Ectodermal cell (in vitro differentiated cells): ENCODE results near the gene CDS1.

ENCODE experiments used
- H3K27ac ChIP-seq: 2 replicates; pipeline ENCODE4 v1.7.0; 2013; ENCODE audit warnings: mild to moderate bottlenecking, low read depth, low read length; ENCODE audit not compliant: insufficient read depth, poor library complexity, severe bottlenecking
- H3K27me3 ChIP-seq: 2 replicates; pipeline ENCODE4 v1.7.0; 2013; ENCODE audit warnings: mild to moderate bottlenecking, low read length; ENCODE audit not compliant: insufficient read depth, control insufficient read depth, poor library complexity, severe bottlenecking
- H3K36me3 ChIP-seq: one replicate; pipeline ENCODE4 v1.7.0; 2013; ENCODE audit warnings: low read length; ENCODE audit not compliant: control insufficient read depth, insufficient read depth
- H3K4me1 ChIP-seq: one replicate; pipeline ENCODE4 v1.7.0; 2013; ENCODE audit warnings: low read length; ENCODE audit not compliant: control insufficient read depth, insufficient read depth
- H3K4me3 ChIP-seq: 2 replicates; pipeline ENCODE4 v1.7.0; 2013; ENCODE audit warnings: low read depth, low read length, control low read depth; ENCODE audit not compliant: insufficient read depth
- H3K9me3 ChIP-seq: 2 replicates; pipeline ENCODE4 v1.7.0; 2013; ENCODE audit warnings: mild to moderate bottlenecking, low read length, moderate library complexity; ENCODE audit not compliant: control insufficient read depth
- WGBS, 2 experiments: methylation state at CpG; one replicate each; pipeline ENCODE4 v1.1.7; 2013; ENCODE audit warnings: missing lambda C conversion rate in 2 of 2; 5-methylcytosine and 5-hydroxymethylcytosine counted together

The CDS1 gene

DNA sequence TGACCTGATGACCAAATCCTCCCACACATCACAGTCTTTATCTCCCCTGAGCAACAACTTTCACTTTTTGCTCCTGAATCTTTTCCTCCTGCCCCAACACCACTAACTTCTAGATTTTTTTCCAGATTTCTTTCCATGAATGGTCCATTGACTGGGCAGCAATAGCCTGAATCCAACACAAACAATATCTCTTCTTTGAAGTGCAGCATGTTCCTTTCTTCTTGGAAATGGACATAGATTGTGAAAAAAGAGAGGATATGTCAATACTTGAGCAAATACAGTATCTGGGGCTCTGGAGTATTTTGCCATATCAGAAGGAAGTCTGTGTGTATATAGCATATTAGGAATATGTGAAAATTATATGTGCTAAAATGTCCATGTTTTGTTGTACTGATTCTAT, 55.2 kb downstream of the CDS1 start:
- H3K4me1 ChIP-seq = no peaks in the 10 kb centered on the region
- no peak overlapping the region for H3K4me3 ChIP-seq
- no peaks in the 10 kb centered on the region for H3K36me3 ChIP-seq
- no peaks in the 10 kb centered on the region for H3K27me3 ChIP-seq
- H3K27ac ChIP-seq = no peak overlapping the region
- H3K9me3 ChIP-seq = no peaks in the 10 kb centered on the region

DNA sequence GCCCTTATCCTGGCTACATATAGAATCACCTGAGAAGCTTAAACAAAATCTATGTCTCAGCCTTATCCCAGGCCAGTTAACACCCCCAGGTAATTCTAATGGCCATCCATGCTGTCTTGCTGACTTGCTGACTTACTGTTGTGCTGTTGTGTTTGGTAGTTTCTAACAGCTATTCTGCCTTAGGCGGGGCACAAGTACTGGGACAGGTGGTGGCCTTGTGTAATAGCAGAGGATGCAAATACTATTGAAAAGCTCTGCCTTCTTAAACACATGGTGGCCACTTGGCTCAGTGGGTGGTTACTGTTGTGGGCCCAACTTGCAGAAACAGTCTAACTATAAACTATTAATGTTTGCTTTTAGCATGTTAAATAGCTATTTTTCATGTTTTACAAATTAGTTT, 56.2 kb downstream of the CDS1 start:
- WGBS, 2 experiments = 89 to 92% methylated on average over 1 of the region's 1 CpG
- no peak overlapping the region for H3K27ac ChIP-seq

DNA sequence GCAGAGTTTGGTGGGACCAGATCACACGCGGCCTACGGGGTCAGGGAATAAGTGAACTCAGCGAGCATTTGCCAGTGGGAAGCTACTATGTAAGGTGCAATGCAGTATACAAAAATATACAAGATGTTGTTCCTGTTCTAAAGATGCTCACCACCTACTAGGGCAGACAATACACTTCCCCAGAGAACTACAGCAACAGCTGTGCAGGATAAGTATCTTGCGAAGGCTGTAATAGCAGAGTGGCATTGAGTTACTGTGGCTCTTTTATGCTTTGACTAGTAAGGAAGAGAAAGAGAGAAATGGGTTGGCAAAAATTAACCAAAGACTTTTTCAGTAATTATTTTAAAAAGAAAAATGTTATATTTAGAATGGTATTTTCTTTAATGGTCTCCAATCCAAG, 61.2 kb downstream of the CDS1 start:
- Histone ChIP-seq H3K27ac (no peak overlapping the region), H3K9me3 (no peaks in the 10 kb centered on the region), H3K36me3 (no peaks in the 10 kb centered on the region), H3K27me3 (no peaks in the 10 kb centered on the region), H3K4me1 (peaks cover 17% of the 10 kb centered on the region), H3K4me3 (no peak overlapping the region)
- WGBS, 2 experiments = 80 to 90% methylated on average over 4 to 5 of the region's 5 CpGs

More for the DNA sequence above, 56.2 kb downstream of the CDS1 start:
- no peak overlapping the region for H3K4me3 ChIP-seq
- no peaks in the 10 kb centered on the region for H3K27me3 ChIP-seq
- H3K36me3 ChIP-seq = no peaks in the 10 kb centered on the region
- H3K9me3 ChIP-seq = no peaks in the 10 kb centered on the region
- peaks cover 5% of the 10 kb centered on the region for H3K4me1 ChIP-seq

DNA sequence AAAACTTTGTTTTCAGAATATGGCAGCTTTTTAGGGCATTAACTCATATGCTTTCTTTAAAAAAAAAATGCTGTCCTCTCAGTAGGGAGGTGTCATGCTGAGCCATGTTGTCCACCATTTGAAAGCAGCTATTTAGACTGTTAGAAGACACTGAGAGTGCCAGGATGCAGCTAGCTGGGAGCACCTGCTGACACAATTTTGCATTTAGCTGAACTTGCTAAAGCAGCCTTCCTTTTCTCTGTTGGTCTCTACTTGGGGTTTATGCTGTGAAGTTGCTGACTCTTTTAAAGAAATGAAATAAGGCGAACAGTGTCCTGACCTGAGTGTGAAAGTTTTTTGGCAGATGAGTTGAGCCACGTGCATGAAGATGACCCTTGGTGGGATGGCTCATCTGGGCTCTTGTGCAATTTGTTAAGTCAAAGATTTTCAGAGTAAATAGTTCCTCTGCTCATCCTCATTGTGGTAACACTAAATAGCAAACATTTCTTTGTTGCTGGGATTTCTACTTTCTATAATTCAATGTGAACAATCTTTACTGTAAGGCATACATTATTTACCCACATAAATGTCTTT, 64.5 kb downstream of the CDS1 start:
- Histone ChIP-seq H3K4me3 (no peak overlapping the region), H3K9me3 (no peaks in the 10 kb centered on the region), H3K27me3 (no peaks in the 10 kb centered on the region), H3K27ac (no peak overlapping the region), H3K36me3 (no peaks in the 10 kb centered on the region), H3K4me1 (peaks cover 19% of the 10 kb centered on the region)
- 5 to 7% methylated on average over 2 of the region's 2 CpGs for WGBS, 2 experiments

DNA sequence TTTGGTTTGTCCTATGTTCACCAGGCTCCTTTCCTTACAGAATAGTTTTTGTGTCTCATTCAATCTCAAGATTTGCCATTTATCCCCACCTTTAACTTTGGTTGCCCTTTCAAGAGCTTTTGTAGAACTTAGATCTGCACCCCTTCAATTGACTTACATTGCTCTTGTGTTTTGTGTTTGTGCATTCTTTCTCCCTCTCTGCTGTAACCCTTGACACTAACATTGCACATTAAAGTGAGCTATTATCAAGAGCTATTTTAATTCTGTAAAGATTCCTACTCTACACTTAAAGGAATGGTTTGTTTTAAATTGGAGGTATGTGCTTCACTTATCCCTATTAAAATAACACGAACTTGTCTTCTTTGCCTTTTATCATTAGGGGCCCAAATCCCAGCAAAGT, 65.3 kb downstream of the CDS1 start:
- Histone ChIP-seq H3K9me3 (no peaks in the 10 kb centered on the region), H3K4me1 (peaks cover 19% of the 10 kb centered on the region), H3K4me3 (no peak overlapping the region), H3K27ac (no peak overlapping the region), H3K27me3 (no peaks in the 10 kb centered on the region), H3K36me3 (no peaks in the 10 kb centered on the region)
- 62 to 80% methylated on average over 1 of the region's 1 CpG for WGBS, 2 experiments

DNA sequence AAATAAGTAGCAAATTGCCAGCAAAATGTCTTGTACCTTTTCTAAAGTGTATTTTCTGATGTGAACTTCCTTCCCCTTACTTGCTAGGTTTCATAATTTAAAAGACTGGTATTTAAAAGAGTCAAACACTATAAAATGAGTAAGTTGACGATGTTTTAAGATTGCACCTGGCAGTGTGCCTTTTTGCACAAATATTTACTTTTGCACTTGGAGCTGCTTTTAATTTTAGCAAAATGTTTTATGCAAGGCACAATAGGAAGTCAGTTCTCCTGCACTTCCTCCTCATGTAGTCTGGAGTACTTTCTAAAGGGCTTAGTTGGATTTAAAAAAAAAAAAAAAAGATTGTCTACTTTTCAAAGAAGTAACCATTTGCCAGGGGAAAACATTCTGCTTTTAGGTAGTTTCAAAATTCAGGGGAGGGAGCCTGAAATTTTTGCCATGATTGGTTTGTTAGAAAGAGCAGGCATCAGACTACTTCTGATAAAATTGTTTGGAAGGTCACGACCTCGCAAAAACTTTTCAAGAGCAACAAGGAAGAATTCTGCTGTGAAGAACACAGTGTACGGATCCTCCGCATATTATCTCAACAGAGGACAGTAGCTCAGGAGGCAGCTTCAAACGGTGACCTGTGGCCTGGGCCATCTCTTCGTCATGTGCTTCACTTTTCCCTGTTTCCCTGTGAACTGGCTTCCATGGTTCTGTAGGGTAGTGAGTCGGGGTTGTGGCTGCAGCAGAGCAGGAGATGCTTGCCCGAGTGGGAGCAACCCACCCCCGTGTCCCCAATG, 66.1 kb downstream of the CDS1 start:
- H3K36me3 ChIP-seq = no peaks in the 10 kb centered on the region
- H3K27ac ChIP-seq = no peak overlapping the region
- no peaks in the 10 kb centered on the region for H3K27me3 ChIP-seq
- H3K9me3 ChIP-seq = no peaks in the 10 kb centered on the region
- no peak overlapping the region for H3K4me3 ChIP-seq
- H3K4me1 ChIP-seq = peaks cover 16% of the 10 kb centered on the region
- 90 to 96% methylated on average over 10 of the region's 10 CpGs for WGBS, 2 experiments

DNA sequence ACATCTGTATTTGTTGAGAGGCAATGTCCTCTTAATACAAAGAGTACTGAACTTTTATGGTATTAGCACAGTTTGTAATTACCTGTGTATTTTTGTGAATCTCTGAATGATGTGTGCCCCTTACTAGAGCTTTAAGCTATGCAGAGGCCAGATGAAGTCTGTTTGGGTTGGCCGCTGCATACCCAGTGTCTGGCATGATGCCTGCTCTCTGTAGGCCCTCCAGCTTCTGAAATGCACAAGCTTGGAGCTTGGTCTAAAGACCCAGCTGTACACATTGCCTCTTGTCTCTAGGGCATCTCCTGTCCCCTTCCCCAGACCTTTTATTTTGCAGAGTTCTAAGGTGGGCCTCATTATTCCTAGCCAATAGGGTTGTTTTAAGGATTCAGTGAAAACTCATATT, 68.6 kb downstream of the CDS1 start:
- H3K4me3 ChIP-seq = no peak overlapping the region
- no peaks in the 10 kb centered on the region for H3K9me3 ChIP-seq
- WGBS, 2 experiments = 91 to 96% methylated on average over 1 of the region's 1 CpG

DNA sequence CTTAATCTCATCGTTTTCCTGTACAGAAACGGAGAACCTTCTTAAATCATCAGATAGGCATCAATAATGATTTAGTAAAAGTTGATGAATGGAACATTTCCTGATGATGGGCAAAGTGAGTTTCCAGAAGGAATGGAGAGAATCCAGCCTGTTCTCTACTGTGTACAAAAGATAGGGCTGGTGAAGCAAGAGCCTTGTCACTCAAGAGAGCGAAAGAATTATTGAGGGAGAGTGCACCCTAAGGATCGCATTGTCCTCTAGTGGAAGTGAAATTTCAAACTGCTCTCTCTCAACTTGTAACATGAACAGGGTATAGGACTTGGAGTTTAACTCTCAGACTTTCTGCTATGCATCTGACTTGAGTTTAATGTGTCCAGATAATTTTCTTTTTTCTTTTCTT, 69.6 kb downstream of the CDS1 start:
- no peak overlapping the region for H3K4me3 ChIP-seq
- H3K9me3 ChIP-seq = no peaks in the 10 kb centered on the region
- 95% methylated on average over 2 to 3 of the region's 4 CpGs for WGBS, 2 experiments
- H3K27ac ChIP-seq = no peak overlapping the region
- H3K27me3 ChIP-seq = no peaks in the 10 kb centered on the region
- H3K36me3 ChIP-seq = no peaks in the 10 kb centered on the region
- peaks cover 13% of the 10 kb centered on the region for H3K4me1 ChIP-seq

More for the DNA sequence above, 68.6 kb downstream of the CDS1 start:
- H3K27ac ChIP-seq = no peak overlapping the region
- no peaks in the 10 kb centered on the region for H3K27me3 ChIP-seq
- H3K36me3 ChIP-seq = no peaks in the 10 kb centered on the region
- peaks cover 13% of the 10 kb centered on the region for H3K4me1 ChIP-seq

DNA sequence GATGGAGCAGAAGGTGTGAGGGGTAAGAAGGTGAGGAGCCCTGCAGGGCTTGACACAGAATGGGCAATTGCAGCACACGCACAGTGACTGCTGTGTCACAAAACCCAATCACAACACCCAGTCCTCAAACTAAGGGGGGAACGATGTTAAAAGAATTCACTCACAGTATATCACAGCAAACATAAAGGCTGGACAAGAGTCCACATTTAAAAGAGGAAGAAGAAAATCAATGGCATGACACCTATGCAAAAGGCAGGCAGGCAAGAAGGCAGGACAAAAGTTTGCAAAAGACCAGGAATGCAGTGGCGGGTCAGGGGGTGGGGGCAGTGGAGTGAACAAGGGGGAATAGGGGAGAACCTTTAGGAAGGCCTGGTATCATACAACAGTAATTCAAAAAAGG, 77.7 kb downstream of the CDS1 start:
- Histone ChIP-seq H3K4me1 (no peaks in the 10 kb centered on the region), H3K4me3 (no peak overlapping the region), H3K27me3 (no peaks in the 10 kb centered on the region), H3K27ac (no peak overlapping the region), H3K36me3 (no peaks in the 10 kb centered on the region), H3K9me3 (no peaks in the 10 kb centered on the region)
- 95% methylated on average over 3 of the region's 3 CpGs for WGBS, 2 experiments

DNA sequence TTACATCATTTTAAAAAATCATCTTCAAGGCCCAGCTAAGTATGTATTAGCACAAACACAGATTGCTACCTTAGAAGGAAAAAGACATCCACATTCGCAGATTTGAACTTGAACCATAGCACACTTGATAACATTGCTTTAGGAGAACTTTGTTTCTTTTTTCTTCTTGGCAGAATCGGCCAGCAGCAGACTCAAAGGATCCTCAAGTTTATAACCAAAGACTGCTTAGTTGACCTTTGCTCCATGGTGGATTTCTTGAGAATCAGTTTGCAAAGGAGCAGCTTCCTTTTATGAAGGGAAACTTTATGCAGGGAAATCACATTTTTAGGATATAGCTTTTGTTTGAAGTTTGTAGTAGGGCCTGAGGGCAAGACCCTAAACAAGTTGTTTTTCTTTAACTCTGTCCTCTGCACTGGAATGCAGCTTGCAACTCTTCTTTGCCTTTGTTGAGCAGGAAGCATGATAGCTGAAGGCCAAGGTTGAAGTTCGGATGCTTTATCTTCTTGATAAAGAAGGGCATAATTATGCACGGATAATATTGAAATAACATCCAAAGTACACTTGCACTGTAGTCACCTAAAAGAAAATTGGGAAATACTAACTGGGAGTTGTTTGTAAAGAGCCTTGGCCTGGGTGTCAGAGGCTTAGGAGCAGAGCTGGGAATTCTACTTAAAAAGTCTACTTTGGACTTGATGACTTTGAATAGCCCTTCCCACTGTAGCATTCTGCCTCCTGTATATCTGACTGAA, 78.4 kb downstream of the CDS1 start:
- Histone ChIP-seq H3K4me1 (no peaks in the 10 kb centered on the region), H3K9me3 (no peaks in the 10 kb centered on the region), H3K36me3 (no peaks in the 10 kb centered on the region), H3K27ac (no peak overlapping the region), H3K4me3 (no peak overlapping the region), H3K27me3 (no peaks in the 10 kb centered on the region)
- WGBS, 2 experiments = 88 to 97% methylated on average over 4 of the region's 4 CpGs
